GM21576 (cell line): ENCODE results near the gene SLC9A9.

Source experiments
- ATAC-seq: cut with Tn5 transposase; IDR thresholded peaks from one replicate; pipeline ENCODE4 v1.9.1; 2021; ENCODE audit warnings: mild to moderate bottlenecking, moderate library complexity; ENCODE audit not compliant: unreplicated experiment

The SLC9A9 gene

GRCh38 chr3:143367171-143367570, 481.1 kb downstream of the SLC9A9 start:
- ATAC-seq: no peak

DNA sequence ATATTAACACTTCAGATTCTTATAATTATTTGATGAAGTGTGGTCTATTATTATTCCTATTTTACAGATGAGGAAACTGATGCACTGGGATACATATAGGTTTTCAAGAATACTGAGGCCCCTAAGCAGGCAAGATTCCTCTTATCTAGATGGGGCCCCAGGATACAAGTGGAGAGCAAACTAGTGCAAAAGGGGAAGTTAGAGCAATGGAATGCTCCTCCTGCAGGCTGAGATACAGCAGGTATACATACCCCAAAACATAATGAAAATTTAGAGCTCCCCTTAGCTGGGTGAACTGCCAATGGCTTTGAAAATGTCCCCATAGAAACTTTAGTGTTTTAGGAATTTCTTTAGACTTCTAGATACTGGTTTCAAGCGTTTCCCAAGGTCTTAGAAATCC, 481.6 kb downstream of the SLC9A9 start:
- ATAC-seq: no peak

DNA sequence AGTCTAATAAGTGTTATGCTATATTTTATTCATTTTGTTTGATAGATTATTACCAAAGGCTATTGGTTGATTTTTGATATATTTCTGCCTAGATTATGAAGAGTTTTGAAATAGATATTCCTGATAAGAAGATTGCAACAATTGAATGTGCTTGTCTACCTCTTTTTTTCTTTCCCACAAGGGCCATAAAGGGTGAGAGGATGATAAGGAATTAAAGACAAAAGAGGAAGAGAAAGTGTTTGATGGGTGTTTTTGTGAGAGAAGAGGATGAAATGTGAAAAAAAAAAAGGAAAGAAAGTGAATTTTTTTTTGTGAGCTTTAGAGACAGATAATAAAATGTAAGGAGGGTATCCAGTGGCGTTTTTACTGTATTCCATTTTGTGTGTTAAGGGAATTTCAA, 484.3 kb downstream of the SLC9A9 start:
- ATAC-seq: no peak

DNA sequence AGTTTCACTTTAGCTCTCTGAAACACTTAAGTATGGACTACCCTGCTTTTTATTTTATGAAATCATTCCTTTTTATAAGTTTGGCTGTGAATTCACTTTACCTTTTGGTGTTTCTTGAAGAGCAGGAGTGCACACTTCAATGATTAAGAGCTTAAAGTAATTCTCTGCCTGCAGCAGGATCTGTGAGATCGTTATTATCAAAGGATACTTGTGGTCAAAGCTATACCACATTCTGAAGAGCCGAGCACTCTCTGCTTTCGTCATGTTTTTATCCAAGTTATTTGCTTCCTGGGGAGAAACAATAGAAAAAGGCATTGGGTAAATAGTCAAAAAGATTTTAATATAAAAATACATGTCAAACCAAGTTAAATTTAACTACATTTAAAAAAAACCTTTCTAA, 485.0 kb downstream of the SLC9A9 start:
- ATAC-seq: no peak

DNA sequence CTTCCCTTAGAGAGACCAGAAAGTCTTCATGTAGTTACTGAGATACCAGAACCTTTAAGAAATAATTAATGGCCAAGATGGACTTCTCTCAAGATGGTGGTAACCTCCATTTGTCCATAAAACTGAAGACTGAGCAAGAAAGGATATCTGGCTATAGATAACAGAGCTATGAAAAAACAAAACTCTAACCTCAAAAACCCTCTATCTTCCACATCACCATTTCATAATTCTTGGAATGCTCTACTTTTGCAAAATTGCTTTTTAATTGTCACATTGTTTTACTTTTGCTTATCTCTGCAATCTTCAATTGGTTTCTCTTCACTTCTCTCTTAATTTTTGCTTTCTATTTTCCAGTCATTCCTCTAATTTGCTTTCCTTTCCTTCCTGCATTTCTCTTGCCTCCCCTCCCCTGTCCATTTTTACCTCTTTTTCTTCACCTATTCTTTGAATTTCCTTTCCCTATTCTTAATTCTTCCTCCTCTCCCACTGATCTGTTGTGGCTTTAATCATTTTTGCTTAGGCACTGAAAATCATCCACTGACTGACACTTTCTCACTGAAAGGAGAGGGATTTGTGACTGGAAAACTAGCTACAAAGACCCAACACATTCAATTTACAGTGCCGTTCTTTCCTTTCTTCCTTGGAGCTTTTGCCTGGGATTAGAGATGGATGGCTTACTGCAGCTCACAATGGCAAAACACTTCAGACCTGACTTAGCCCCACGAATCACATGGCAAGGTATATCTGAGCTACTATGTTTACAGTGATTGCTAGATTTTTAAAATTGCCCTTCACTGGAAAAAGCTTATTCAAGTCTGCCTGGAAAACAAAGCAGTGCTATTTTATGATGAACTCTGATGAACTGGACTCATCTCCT, 485.9 kb downstream of the SLC9A9 start:
- ATAC-seq: no peak

- no peak for ATAC-seq
Observed at GRCh38 chr3:143361589-143361988, 486.7 kb downstream of the SLC9A9 start.

GRCh38 chr3:143360244-143360643, 488.0 kb downstream of the SLC9A9 start:
- no peak for ATAC-seq

GRCh38 chr3:143358793-143359491, 489.3 kb downstream of the SLC9A9 start:
- no peak for ATAC-seq

- ATAC-seq: no peak
Observed at GRCh38 chr3:143358155-143358792, 490.0 kb downstream of the SLC9A9 start.

DNA sequence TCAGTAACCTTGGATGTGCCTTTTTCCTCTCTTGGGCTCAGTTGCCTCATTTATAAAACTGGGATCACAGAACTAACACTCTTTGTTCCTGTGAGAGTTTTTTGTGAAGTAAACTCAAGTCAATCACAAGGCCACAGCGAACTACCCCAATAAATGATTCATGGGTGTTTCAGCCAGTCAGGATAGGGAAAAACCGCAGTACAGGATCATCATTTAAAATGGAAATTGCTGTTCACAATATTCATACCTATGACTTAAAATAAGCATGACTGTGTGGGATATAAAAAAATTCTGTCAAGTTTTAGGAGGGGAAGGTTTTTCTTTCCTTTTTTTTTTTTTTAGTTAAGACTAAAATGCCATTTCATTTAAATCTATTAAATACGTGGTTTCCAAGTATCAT, 490.6 kb downstream of the SLC9A9 start:
- ATAC-seq: no peak

- no peak for ATAC-seq
Observed at GRCh38 chr3:143356839-143357238, 491.4 kb downstream of the SLC9A9 start.

GRCh38 chr3:143354342-143354741, 493.9 kb downstream of the SLC9A9 start:
- no peak for ATAC-seq

- no peak for ATAC-seq
Observed at GRCh38 chr3:143352850-143353550, 495.3 kb downstream of the SLC9A9 start.

DNA sequence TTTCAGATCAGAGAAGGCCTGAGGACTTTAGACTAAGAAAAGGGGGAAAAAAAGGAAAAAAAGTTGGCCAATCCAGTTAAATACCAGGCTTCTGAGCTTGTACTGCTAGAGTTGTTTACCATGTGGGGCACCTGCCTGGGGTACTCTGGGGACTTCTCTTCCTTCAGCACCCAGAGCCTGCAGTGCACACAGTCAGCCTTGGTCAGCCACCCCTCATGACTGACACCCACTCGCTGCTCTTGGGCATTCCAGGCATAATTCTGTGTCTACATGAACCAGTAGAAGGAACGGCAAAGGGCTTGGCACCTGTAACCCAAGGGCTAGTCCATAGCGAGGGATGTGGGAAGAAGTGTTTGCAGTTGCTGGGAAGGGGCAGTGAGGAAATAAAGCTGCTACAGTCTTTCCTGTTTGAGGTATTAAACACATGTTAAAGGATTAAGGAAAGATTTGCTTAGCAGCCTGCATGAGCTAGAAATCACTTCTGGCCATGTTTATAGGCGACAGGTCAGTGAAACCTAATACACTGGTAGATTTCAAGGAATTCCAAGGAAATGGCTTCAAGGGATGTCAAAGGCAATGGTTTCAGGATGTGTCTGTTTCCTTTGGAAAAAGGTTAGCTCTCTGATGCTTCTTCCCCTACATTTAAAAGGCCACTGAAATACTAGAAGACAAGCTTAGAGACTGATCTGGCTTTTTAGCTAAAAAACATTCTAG, 496.2 kb downstream of the SLC9A9 start:
- no peak for ATAC-seq

DNA sequence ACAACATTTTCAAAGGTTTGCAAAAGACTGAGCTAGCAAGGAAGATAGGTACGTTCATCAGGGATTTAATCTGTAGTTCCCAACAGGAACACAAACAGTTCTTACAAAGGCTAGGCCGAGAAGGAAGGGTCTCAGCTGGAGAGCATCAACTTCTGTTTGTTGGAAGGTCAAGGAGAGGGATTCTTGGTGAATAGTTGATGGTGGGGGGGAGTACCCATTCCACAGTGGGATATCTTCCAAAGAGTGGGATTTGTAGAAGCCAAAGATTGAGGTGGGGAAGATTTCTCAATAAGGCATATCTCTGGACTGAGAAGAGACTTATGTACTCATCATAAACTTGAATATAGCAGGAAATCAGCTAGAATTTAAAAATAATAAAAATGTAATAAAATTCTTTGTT, 496.9 kb downstream of the SLC9A9 start:
- no peak for ATAC-seq

DNA sequence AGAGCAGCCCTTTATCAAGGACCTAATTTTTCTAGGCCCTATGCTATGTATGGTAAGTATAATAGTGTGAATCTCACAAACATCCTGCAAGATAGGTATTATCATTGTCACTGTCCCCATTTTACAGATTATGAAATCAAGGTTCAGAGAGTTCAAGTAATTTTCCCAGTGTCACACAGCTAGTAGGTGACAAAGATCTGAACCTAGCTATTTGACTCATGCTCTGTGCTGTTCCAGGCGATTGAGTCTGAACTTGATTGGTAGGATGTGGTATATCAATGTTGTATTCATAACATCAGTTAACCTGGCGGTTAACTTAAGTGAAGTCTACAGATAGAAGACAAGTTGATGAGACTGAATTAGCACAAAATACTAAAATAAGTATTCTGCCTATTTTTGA, 498.8 kb downstream of the SLC9A9 start:
- ATAC-seq: no peak

- ATAC-seq: no peak
Observed at GRCh38 chr3:143348486-143349327, 499.6 kb downstream of the SLC9A9 start.

DNA sequence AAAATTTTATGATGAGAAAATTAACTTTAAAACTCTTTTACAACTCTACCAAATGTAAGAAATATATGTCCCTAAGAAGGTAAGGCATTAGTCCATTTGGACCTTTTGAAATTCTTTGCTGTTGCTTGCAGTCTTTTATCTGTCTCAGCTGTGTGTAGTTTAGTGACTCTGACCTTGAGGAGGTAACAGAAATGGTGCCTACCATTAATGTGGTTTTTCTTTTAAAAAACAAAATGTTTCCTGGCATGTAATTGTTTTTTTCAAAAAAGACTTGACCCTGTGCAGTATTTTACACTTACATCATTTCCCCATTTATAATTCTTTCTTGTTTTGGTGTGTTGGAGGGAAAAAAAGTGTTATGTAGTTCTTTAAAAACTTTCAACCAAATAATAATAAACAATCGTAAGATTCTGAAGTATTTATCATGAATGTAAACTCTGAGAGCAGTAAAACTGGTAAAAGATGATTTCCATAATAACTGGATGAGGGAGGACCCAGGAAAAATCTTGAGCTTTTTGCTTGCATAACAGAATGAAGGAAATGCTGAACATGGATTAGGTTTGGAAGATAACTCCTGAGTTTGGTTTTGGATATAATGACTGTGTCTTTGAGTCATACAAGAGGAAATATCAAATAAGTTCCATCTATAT, 503.6 kb downstream of the SLC9A9 start:
- ATAC-seq: no peak

DNA sequence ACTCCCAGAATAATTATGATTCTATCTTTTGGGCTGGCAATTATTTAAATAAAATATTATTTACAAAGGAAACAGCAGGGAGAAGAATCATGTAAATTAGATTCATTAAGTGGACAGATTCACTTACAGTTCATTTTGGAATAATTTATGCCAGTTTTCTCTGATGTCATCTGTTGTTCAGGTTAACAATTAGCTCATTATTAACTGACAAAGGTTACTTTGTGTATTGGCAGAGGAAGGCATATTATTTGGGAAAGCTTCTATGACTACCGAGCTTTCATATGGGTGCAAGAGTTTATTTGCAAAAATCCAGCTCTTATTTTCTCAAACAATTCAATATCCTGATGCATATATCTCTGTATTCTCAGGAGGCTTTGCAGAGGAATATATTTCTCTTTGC, 504.3 kb downstream of the SLC9A9 start:
- no peak for ATAC-seq
